ENCODE results near the gene IQGAP3. TPM values are rescaled to one million over a fixed set of nuclear protein-coding genes. Genes with fewer than 3 reads are reported as not detected.

Gene IQGAP3
- total and polyA plus RNA-seq, 2 of the 4 experiments (the other 2 are of a cell fraction): 12.5 to 13.6 TPM

- no peak overlapping the region for H3K27ac ChIP-seq (ENCODE audit: insufficient read depth, low read length)
- H3K4me3 ChIP-seq (ENCODE audit: insufficient read depth, low read depth, low read length): no peak overlapping the region
- H3K4me1 ChIP-seq (ENCODE audit: control insufficient read depth, insufficient read depth, low read length): no peaks in the 10 kb centered on the region
- H3K56ac ChIP-seq (ENCODE audit: extremely low read depth, insufficient read depth, low read length): no peak overlapping the region
- peak; percentile 84 for DNase-seq
- no TSS peak for BruUV-seq (replicated peaks)
- dilution Hi-C loops (cut with HindIII; ENCODE audit: low sequenced_read_pairs, unreplicated experiment): no loop called here
- H3K14ac ChIP-seq (replicated peaks; ENCODE audit: low read depth, low read length): no peak overlapping the region
- no peak overlapping the region for H3K9ac ChIP-seq (ENCODE audit: low read depth, low read length)
- TF ChIP-seq NFE2L2 (IDR thresholded peaks at IDR 0.05; ENCODE audit: low read depth, low read length): no peak
- TF ChIP-seq ELK1 (IDR thresholded peaks at IDR 0.05; ENCODE audit: borderline replicate concordance, low read depth, low read length): no peak
- TF ChIP-seq CTCF (conservative IDR thresholded peaks at IDR 0.05; ENCODE audit: low read depth, low read length): peak; percentile 92
- no peak for TF ChIP-seq MAFK (IDR thresholded peaks at IDR 0.05; ENCODE audit: low read depth, low read length)
- no peak for TF ChIP-seq BHLHE40 (IDR thresholded peaks at IDR 0.05; ENCODE audit: low read depth, low read length)
- no peak for TF ChIP-seq POLR2A (IDR thresholded peaks at IDR 0.05; ENCODE audit: low read depth, low read length)
- peak; percentile 90 for TF ChIP-seq RAD21 (IDR thresholded peaks at IDR 0.05; ENCODE audit: low read length)
- no peak for TF ChIP-seq MAZ (IDR thresholded peaks at IDR 0.05; ENCODE audit: borderline replicate concordance, low read depth, low read length)
- TF ChIP-seq MXI1 (IDR thresholded peaks at IDR 0.05; ENCODE audit: borderline replicate concordance, low read depth, low read length): no peak
- TF ChIP-seq USF2 (IDR thresholded peaks at IDR 0.05; ENCODE audit: low read depth, low read length): no peak
- peak; percentile 82 for TF ChIP-seq SMC3 (IDR thresholded peaks at IDR 0.05; ENCODE audit: low read depth, low read length)
- no peak for TF ChIP-seq CEBPB (IDR thresholded peaks at IDR 0.05; ENCODE audit: low read depth, low read length)
- no peak for TF ChIP-seq RFX5 (IDR thresholded peaks at IDR 0.05; ENCODE audit: low read depth, low read length)
- no peak for TF ChIP-seq CHD1 (IDR thresholded peaks at IDR 0.05; ENCODE audit: low read depth, low read length)
- no peak overlapping the region for H3K23ac ChIP-seq (ENCODE audit: low read depth, low read length)
- no peaks in the 10 kb centered on the region for H3K9me1 ChIP-seq (ENCODE audit: insufficient read depth, low read length)
- peaks cover 18% of the 10 kb centered on the region for H3K27me3 ChIP-seq (ENCODE audit: control insufficient read depth, insufficient read depth, low read length)
- no peak overlapping the region for H2AK9ac ChIP-seq (replicated peaks; ENCODE audit: low read depth, low read length, poor library complexity)
- POLR2A ChIA-PET (ENCODE audit: unreplicated experiment): no interaction called here
- H2AK5ac ChIP-seq (ENCODE audit: low read depth, low read length): no peak overlapping the region
- no peaks in the 10 kb centered on the region for H3K36me3 ChIP-seq (ENCODE audit: control insufficient read depth, insufficient read depth, low read length)
- H4K91ac ChIP-seq (ENCODE audit: insufficient read depth, low read depth, low read length): no peak overlapping the region
- no peaks in the 10 kb centered on the region for H3K9me3 ChIP-seq (ENCODE audit: control insufficient read depth, insufficient read depth, low read length)
- no peak overlapping the region for H2BK20ac ChIP-seq (ENCODE audit: low read depth, low read length)
- H4K20me1 ChIP-seq (ENCODE audit: insufficient read depth, low read length): no peaks in the 10 kb centered on the region
- no peak overlapping the region for H3K4me2 ChIP-seq (ENCODE audit: low read depth, low read length)
- in situ Hi-C loops (cut with MboI; ENCODE audit: low sequenced_read_pairs): no loop called here
- H4K5ac ChIP-seq (ENCODE audit: low read depth, low read length): no peak overlapping the region
- CTCF ChIA-PET: no interaction called here
- H3K4ac ChIP-seq (ENCODE audit: low read depth, low read length): no peak overlapping the region
- peak overlapping the region; percentile 9 for H2AFZ ChIP-seq (replicated peaks; ENCODE audit: low read length, poor library complexity)
- H2BK15ac ChIP-seq (ENCODE audit: low read depth, low read length): no peak overlapping the region
- no peak overlapping the region for H2BK5ac ChIP-seq (ENCODE audit: low read depth, low read length, poor library complexity, severe bottlenecking)
- H3K79me1 ChIP-seq (ENCODE audit: low read depth in 1 of 2, low read length in 2 of 2): no peaks in the 10 kb centered on the region
- 68% methylated on average over 10 of the region's 20 CpGs; no CpG with 5 or more reads in 1 of the 2 experiments for WGBS, 2 experiments (ENCODE audit: extremely low coverage in 2 of 2, insufficient read length in 1 of 2)
- intact Hi-C loops (cut with micrococcal nuclease): loop anchor here (1.0 to 2.0 kb wide), 2 partner anchors 24 to 73 kb away; no protein-coding TSS in a partner anchor
- H3K18ac ChIP-seq (ENCODE audit: low read depth, low read length): no peak overlapping the region
- peak; percentile 98 for ATAC-seq (ENCODE audit: low read depth)
- no peak overlapping the region for H2BK120ac ChIP-seq (ENCODE audit: low read depth, low read length)
- H4K8ac ChIP-seq (ENCODE audit: low read depth in 2 of 2, low read length in 2 of 2): no peak overlapping the region
Observed at GRCh38 chr1:156583821-156584622, 11.7 kb upstream of the IQGAP3 start.
